GM10847 (cell line): ENCODE data around the gene NUCB1.

Experiments
- POLR2A ChIP-seq: IDR thresholded peaks from 2 replicates; pipeline ENCODE4 v1.6.1; 2011; ENCODE audit not compliant: insufficient read length; ENCODE audit errors: extremely low read depth

The NUCB1 gene

DNA sequence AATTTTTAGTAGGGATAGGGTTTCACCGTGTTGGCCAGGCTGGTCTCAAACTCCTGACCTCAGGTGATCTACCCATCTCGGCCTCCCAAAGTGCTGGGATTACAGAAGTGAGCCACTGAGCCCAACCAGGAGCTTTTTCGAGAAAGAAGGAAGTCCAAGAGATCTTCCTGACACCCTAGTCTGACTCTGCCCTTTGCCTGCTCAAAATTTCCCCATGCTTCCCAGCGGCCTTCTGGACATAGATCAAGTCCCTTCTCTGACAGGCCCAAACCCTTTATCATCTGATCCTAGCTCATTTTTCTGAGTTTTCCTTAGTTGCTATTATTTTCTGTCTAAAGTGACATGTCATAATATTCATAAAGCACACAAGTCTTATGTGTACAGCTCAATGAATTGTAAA, 53.0 kb downstream of the NUCB1 start:
- no peak for TF ChIP-seq POLR2A

DNA sequence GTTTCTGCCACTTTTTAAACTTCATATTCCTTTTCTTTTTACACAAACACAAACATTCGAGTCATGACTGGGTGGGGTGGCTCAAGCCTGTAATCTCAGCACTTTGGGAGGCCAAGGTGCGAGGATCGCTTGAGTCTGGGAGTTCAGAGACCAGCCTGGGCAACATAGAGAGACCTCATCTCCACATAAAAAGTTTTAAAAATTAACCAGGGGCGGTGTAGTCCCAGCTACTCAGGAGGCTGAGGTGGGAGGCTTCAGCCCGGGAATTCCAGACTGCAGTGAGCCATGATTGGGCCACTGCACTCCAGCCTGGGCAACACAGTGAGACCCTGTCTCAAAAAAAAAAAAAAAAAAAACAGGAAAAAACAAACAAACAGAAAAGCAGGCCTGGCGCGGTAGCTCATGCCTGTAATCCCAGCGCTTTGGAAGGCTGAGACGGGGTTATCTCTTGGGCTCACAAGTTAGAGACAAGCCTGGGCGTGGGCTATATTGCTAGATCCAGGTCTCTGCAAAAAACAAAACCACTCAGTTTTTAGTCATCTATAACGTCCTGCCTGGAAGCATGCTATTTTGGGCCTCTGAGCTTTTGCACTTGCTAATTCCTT, 54.0 kb downstream of the NUCB1 start:
- TF ChIP-seq POLR2A: no peak

DNA sequence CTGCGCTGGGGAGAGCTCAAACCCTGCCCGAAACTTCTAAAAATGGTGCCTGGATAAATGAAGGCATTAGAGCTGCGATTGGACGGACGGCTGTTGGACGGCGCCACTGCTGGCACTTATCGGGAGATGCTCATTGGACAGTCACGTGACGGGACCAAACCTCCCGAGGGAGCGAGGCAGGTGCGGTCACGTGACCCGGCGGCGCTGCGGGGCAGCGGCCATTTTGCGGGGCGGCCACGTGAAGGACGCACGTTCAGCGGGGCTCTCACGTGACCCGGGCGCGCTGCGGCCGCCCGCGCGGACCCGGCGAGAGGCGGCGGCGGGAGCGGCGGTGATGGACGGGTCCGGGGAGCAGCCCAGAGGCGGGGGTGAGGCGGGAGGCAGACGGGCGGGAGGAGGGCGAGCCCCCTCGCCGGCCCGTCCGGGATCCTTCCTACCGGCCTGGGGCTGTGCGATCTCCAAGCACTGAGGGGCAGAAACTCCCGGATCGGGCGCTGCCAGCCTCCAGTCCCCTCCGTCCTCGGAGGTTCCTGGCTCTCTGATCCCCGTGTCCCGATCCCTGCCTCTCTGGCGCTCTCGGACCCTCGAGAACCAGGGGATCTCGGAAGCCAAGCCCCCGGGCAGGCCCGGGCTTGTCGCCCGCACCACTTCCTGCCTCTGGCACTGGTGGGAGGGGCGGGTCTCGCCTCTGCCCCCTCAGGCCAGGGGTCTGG, 54.6 kb downstream of the NUCB1 start, which contains the start of gene BAX:
Gene BAX, plus strand, starts transcription at position 281 of the 713 bp plus-strand sequence. Its CDS starts 54 bp downstream, at position 335.
- TF ChIP-seq POLR2A: peak; percentile 79

DNA sequence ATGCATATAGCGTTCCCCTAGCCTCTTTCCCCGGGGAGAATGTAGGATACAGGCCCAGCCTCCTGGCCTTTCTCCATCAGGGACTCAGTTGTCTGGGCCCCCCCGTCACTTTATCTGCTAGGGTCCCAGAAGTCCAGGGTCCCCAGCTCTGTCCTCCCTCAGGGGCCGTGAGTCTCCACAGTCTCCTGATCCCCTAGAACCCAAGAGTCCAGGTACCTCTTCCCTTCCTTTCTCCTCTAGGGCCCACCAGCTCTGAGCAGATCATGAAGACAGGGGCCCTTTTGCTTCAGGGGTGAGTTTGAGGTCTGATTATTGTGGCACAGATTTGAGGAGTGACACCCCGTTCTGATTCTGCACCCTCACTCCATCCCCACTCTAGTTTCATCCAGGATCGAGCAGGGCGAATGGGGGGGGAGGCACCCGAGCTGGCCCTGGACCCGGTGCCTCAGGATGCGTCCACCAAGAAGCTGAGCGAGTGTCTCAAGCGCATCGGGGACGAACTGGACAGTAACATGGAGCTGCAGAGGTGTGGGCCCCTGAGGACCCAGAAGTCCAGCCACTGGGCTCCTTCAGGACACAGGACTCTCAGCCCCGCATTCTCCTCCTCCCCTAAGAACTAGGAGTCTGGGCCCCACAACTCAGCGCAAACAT, 55.3 kb downstream of the NUCB1 start:
- peak; percentile 2 for TF ChIP-seq POLR2A

DNA sequence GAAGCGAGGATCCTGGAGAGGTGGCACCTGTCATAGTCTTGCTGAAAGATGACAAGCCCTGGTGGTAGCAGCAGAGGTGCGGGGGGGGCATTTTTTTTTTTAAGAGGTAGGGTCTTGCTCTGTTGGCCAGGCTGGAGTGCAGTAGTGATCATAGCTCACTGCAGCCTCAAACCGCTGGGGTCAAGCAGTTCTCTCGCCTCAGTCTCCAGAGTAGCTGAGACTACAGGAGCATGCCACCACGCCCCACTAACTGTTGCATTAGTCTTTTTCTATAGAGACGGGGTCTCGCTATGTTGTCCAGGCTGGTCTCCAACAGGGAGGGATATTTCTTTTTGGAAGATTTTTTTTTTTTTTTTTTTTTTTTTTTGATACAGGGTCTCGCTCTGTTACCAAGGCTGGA, 57.9 kb downstream of the NUCB1 start:
- TF ChIP-seq POLR2A: no peak

DNA sequence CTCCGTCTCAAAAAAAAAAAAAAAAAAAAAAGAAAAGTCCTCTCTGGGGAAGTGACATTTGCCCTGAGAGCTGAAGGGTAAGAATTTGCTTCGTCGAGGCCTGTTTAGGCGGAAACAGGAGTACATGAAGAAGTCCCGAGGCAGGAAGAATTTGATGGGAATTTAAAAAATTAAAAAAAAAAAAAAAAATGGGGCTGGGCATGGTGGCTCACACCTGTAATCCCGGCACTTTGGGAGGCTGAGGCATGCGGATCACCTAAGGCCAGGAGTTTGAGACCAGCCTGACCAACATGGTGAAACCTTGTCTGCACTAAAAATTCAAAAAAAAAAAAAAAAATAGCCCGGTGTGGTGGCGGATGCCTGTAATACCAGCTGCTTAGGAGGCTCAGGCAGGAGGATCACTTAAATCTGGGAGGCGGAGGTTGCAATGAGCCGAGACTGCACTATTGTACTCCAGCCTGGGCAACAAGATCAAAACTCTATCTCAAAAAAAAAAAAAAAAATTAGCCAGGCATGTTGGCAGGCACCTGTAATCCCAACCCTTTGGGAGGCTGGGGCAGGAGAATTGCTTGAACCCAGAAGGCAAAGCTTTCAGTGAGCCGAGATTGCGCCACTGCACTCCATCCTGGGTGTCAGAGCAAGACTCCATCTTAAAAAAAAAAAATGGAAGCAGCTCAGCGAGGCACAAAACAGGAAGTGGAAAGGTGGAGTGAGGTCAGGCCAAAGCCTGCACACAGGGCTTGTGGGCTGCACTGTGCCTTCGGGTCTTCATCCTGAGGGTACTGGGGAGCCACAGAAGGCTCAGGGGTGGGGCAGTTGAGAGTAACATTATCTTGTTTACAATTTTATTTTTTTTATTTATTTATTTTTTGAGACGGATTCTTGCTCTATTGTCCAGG, 59.5 kb downstream of the NUCB1 start:
- no peak for TF ChIP-seq POLR2A

DNA sequence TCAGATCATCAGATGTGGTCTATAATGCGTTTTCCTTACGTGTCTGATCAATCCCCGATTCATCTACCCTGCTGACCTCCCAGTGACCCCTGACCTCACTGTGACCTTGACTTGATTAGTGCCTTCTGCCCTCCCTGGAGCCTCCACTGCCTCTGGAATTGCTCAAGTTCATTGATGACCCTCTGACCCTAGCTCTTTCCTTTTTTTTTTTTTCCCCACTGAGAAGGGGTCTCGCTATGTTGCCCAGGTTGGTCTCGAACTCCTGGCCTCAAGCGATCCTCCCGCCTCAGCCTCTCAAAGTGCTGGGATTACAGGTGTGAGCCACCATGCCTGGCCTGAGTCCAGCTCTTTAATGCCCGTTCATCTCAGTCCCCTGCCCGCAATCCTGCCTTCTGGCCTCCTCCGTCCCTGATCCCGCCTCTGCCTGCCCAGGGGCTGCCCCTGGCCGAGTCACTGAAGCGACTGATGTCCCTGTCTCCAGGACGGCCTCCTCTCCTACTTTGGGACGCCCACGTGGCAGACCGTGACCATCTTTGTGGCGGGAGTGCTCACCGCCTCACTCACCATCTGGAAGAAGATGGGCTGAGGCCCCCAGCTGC, 61.0 kb downstream of the NUCB1 start:
- no peak for TF ChIP-seq POLR2A

DNA sequence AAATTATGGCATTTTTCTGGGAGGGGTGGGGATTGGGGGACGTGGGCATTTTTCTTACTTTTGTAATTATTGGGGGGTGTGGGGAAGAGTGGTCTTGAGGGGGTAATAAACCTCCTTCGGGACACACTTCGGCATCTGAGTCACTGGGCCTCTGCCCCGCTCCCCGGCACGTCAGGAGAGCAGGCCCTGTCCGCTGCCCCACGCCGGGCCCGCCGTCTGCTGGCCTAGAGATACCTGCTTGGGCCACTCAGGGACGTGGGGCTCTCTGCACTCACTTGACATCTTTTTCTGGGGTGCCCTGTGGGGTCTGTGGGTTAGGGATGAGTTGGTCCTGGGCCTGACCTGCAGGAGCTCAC, 61.5 kb downstream of the NUCB1 start:
- TF ChIP-seq POLR2A: no peak

DNA sequence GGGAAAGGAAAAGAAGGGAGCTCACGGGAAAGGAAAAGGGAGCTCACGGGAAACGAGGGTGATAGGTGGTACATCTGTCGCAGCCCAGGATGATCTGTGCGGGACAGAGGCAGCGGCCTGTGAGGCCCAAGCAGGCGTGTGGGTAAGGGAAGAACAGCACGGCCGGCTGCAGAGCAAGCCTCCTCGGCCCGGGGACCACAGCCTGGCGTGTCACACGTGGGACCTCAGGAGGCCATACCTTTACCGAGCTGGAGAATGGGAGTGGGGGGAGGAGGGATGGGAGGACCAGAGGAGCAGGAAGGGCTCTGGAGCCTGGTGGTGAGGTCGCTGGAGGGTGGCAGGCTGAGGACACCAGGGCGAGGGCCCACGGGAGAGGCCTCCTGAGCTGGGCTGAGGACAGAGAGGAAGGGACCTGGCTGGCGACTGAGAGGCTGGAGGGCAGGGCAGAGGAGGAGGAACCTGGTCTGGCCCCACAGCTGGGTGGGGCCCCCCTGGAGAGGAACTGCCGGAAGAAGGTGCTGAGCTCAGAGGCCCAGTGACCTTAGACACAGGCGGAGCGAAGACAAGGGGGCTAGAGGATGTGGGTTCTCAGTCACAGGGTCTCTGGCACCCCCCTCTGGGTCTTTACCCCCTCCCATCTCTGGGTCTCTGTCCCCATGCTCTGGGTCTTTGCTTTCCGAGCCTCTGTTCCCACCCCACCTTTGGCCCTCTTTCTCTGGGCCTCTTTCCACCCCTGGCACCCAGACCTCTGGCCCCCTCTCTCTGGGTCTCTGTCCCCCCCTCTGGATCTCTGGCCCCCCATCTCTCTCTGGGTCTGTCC, 62.1 kb downstream of the NUCB1 start:
- TF ChIP-seq POLR2A: no peak

DNA sequence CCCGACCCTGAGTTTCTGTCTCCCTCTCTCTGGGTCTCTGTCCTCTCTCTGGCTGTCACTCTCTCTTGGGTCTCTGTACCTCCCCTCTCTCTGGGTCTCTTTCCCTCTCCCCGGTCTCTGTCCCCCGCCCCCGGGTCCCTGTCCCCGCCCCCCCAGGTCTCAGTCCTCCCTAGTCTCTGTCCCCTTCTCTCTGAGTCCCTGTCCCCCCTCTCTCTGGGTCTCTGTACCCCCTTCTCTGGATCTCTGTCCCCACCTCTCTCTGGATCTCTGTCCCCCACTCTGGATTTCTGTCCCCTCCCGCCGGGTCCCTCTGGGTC, 62.7 kb downstream of the NUCB1 start:
- TF ChIP-seq POLR2A: no peak

DNA sequence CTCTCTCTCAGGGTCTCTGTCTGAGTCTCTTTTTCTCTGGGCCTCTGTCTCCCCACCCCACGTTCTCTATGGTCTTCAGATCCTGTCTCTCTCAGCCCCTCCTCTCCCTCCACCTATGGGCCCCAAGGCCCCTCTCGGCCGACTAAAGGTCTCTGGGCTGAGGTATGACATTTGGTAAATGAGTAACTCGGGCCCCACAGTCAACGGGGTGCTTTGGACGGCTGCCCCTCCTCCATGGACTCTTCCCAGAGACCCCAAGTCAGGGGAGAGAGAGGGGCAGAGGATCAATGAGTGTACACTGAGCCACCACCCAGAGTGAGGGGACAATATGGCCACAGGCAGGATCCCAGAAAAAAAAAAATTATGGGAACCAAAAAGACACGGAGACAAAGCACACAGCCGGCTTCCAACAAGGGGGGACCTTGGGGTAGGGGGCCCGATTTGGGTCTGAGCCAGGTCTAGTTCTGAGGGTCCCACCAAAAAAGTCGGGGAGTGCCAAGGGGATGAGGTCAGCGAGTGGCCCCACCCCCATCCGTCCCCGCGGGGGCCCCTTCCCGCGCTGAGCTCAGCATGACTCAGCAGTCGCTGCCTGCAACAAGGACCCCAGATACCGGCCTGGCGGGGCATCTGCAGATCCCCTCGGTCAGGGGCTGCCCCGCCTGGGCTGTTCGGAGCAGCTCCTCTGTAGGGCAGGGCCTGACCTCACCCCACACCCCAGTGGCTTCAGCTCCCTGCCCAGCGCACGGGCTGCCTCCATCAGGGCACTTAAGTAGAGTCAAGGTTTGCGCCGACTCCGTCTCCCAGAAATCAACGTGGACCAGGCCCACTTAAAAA, 63.5 kb downstream of the NUCB1 start:
- peak; percentile 26 for TF ChIP-seq POLR2A

DNA sequence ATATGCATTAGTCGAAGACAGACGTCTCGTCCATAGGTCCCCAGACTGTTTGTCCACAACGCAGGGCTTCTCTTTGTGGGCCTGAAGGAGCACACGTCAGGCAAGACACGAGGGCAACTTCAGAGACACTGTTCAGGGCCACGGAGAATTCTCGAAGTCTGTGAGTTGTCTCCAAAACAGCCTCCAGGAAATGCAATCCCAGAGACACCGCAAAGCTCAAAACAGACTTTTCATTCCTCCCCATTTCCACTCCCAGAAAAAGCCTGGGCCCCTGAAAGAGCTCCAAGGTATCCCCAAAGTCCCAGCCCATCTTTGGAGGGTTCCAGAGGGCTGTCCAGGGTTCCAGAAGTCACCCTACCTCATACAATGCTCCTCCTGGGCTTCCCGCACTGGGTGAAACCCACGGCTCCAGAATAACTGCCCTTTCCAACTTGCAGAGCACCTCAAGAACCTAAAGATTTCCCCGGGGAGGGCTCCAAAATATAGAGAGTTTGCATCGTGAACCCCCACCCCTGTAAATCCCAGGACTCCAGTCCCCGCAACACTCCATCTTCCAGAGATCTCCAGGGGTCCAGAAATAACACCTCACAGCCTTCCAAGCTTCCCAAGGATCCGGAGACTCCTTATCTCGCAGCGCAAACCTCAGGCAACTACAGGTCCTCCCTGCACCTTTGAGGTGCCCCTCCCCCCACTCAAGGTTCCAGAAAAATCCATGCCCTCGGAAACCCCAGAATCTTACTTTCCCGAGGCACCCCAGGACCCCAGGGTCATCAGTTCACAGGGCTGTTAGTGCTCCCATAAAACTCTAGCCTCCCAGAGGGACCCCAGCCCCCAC, 64.3 kb downstream of the NUCB1 start:
- TF ChIP-seq POLR2A: no peak

DNA sequence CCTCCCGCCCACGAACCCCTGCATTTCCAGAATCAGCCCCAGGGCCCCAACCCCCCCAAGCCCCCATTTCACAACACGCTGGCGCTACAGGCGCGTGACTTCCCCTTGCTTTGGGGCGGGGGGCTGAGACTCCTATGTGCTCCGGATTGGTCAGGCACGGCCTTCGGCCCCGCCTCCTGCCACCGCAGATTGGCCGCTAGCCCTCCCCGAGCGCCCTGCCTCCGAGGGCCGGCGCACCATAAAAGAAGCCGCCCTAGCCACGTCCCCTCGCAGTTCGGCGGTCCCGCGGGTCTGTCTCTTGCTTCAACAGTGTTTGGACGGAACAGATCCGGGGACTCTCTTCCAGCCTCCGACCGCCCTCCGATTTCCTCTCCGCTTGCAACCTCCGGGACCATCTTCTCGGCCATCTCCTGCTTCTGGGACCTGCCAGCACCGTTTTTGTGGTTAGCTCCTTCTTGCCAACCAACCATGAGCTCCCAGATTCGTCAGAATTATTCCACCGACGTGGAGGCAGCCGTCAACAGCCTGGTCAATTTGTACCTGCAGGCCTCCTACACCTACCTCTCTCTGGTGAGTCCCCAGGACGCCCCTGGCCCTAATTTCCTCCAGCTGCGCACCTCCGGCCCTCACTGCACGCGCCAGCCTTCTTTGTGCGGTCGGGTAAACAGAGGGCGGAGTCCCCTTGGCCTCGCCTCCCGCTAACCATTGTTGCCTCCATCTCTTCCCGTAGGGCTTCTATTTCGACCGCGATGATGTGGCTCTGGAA, 65.1 kb downstream of the NUCB1 start, which contains the start of gene FTL:
Gene FTL, plus strand, starts transcription at position 270 of the 766 bp plus-strand sequence. Its CDS starts 199 bp downstream, at position 469.
- TF ChIP-seq POLR2A: peak; percentile 99
